Measurements from ENCODE around the gene CDC25A.

DNA sequence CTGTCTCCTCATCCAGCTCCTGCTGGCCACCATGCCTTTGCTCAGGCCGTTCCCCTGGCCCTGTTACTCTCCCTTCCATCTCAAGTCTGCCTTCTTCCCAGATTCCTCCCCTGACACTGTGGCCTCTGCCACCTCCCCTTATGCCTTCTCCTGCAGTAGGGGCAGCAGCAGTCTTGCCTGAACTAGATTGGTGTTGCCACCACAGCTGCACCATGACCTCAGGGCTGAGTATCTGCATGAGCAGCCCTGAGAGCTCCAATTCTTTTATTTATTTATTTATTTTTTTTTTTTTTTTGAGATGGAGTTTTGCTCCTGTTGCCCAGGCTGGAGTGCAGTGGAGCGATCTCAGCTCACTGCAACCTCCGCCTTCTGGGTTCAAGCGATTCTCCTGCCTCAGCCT, 21.2 kb upstream of the CDC25A start:
- TF ChIP-seq EHMT2 (IDR thresholded peaks at IDR 0.05; ENCODE audit: low read depth) = no peak
- TF ChIP-seq NFE2L2 (conservative IDR thresholded peaks at IDR 0.05; ENCODE audit: low read length) = no peak
- no peak for TF ChIP-seq BHLHE40 (IDR thresholded peaks at IDR 0.05; ENCODE audit: low read depth, low read length)
- no peak for TF ChIP-seq POLR2A (IDR thresholded peaks at IDR 0.05; ENCODE audit: low read length)
- TF ChIP-seq JUN (IDR thresholded peaks at IDR 0.05) = no peak
- TF ChIP-seq, protein P1, sequence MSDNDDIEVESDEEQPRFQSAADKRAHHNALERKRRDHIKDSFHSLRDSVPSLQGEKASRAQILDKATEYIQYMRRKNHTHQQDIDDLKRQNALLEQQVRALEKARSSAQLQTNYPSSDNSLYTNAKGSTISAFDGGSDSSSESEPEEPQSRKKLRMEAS (IDR thresholded peaks at IDR 0.05) = no peak
